Measurements from ENCODE around the gene B3GNT5.

DNA sequence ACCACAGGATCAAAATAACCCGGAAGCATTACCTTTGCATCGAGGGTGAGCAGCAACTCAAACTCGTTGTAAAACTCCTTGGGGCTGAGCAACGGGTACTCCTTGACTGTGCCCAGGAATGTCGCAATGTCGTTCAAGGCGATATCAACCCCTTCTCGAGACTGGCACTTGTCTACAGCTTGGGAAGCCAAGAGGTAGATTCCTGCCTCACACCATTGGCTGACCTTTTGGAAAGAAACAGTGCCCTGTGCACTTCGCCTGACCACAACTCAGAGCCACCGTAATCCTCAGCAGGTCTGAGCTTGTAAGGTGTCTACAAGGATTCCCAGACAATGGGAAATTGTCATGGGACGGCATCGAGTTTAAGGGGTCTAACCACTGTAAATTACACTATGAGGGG lies 43.9 kb downstream of the B3GNT5 start:
- TF ChIP-seq, protein P1, sequence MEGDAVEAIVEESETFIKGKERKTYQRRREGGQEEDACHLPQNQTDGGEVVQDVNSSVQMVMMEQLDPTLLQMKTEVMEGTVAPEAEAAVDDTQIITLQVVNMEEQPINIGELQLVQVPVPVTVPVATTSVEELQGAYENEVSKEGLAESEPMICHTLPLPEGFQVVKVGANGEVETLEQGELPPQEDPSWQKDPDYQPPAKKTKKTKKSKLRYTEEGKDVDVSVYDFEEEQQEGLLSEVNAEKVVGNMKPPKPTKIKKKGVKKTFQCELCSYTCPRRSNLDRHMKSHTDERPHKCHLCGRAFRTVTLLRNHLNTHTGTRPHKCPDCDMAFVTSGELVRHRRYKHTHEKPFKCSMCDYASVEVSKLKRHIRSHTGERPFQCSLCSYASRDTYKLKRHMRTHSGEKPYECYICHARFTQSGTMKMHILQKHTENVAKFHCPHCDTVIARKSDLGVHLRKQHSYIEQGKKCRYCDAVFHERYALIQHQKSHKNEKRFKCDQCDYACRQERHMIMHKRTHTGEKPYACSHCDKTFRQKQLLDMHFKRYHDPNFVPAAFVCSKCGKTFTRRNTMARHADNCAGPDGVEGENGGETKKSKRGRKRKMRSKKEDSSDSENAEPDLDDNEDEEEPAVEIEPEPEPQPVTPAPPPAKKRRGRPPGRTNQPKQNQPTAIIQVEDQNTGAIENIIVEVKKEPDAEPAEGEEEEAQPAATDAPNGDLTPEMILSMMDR (conservative IDR thresholded peaks at IDR 0.05 in 1 of 2, IDR thresholded peaks at IDR 0.05 in 1 of 2; ENCODE audit: low read depth in 1 of 2, low read length in 2 of 2), result no peak
- no peak for TF ChIP-seq EZH2 (IDR thresholded peaks at IDR 0.05; ENCODE audit: low read length, missing control alignments)

Data from fibroblast of lung (primary cell).